H1 (cell line): ENCODE measurements around the gene PLTP. TPM values are rescaled to one million over a fixed set of nuclear protein-coding genes. Genes with fewer than 3 reads are reported as not detected.

Experiments used
- CTCF ChIA-PET: fragments of 300-600 bp; sonication (Branson Sonifier 250); formaldehyde crosslinking; loops from one replicate; lab custom pipeline; 2021; ENCODE audit not compliant: partially characterized antibody; lab: Charles Lee
- POLR2A ChIA-PET: fragments of 300-600 bp; sonication (Branson Sonifier 250); formaldehyde crosslinking; loops from one replicate; lab custom pipeline; 2021; ENCODE audit warnings: inconsistent platforms; ENCODE audit not compliant: partially characterized antibody; lab: Charles Lee
- DNase-seq, 2 experiments: peaks; one replicate each; pipeline versions ENCODE4 v3.0.0 to v3.0.0-alpha.2; 2010 to 2022; ENCODE audit warnings: low spot score in 2 of 2, low read depth in 1 of 2, mixed read lengths in 1 of 2
- FAIRE-seq: peaks from 2 replicates; lab custom pipeline; 2011; peaks lifted over from hg19 to GRCh38; lab: Jason Lieb, UNC
- H2AFZ ChIP-seq: 2 replicates; pipeline ENCODE4 v1.8.1; 2012; ENCODE audit warnings: low read length, inconsistent platforms
- H2AK5ac ChIP-seq: 2 replicates; pipeline ENCODE4 v1.6.1; 2013; ENCODE audit warnings: low read depth, low read length
- H2BK120ac ChIP-seq: replicated peaks from 2 replicates; pipeline ENCODE3; 2013; ENCODE audit warnings: low read depth, low read length, inconsistent platforms
- H2BK12ac ChIP-seq: 2 replicates; pipeline ENCODE4 v1.6.1; 2013; ENCODE audit warnings: low read depth, low read length
- H2BK15ac ChIP-seq: 2 replicates; pipeline ENCODE4 v1.6.1; 2013; ENCODE audit warnings: low read length
- H2BK20ac ChIP-seq: 2 replicates; pipeline ENCODE4 v1.6.1; 2013; ENCODE audit warnings: low read length
- H2BK5ac ChIP-seq: 2 replicates; pipeline ENCODE4 v1.6.1; 2013; ENCODE audit warnings: low read depth, low read length
- H3K14ac ChIP-seq: 2 replicates; pipeline ENCODE4 v1.6.1; 2013; ENCODE audit warnings: inconsistent platforms; ENCODE audit not compliant: insufficient read length
- H3K18ac ChIP-seq: 2 replicates; pipeline ENCODE4 v1.6.1; 2013; ENCODE audit warnings: low read length; ENCODE audit errors: extremely low read depth
- H3K23ac ChIP-seq: 2 replicates; pipeline ENCODE4 v1.6.1; 2013; ENCODE audit warnings: inconsistent platforms; ENCODE audit not compliant: insufficient read length
- H3K23me2 ChIP-seq: 2 replicates; pipeline ENCODE4 v1.6.1; 2013; ENCODE audit warnings: low read depth, low read length
- H3K27ac ChIP-seq: 2 replicates; pipeline ENCODE4 v1.6.1; 2011; ENCODE audit warnings: low read depth, low read length, inconsistent platforms
- H3K27me3 ChIP-seq, 4 experiments: replicated peaks in 1 of 4; 1 replicate in 1 of 4; 2 replicates in 3 of 4; pipeline versions ENCODE4 v1.6.1 to v1.8.1; 2011 to 2013; ENCODE audit warnings: low read length in 3 of 4, mild to moderate bottlenecking in 3 of 4, inconsistent platforms in 2 of 4, mixed read lengths in 2 of 4, moderate library complexity in 1 of 4; ENCODE audit not compliant: control insufficient read depth in 3 of 4, insufficient read depth in 3 of 4; ENCODE audit errors: extremely low read depth in 1 of 4
- H3K36me3 ChIP-seq, 4 experiments: 2 replicates each; pipeline versions ENCODE4 v1.6.1 to v1.8.1; 2011 to 2013; ENCODE audit warnings: mild to moderate bottlenecking in 4 of 4, low read length in 3 of 4, moderate library complexity in 2 of 4, control low read depth in 1 of 4, inconsistent platforms in 1 of 4; ENCODE audit not compliant: insufficient read depth in 4 of 4, control insufficient read depth in 2 of 4
- H3K4ac ChIP-seq: replicated peaks from 2 replicates; pipeline ENCODE3; 2013; ENCODE audit warnings: low read length, low read depth, mixed read lengths, inconsistent platforms; ENCODE audit not compliant: insufficient read length
- H3K4me1 ChIP-seq, 4 experiments: replicated peaks in 1 of 4; 1 replicate in 1 of 4; 2 replicates in 3 of 4; pipeline versions ENCODE4 v1.6.1 to v1.8.1; 2011 to 2013; ENCODE audit warnings: low read length in 3 of 4, inconsistent platforms in 2 of 4, mixed read lengths in 1 of 4; ENCODE audit not compliant: insufficient read depth in 4 of 4, control insufficient read depth in 3 of 4
- H3K4me2 ChIP-seq, 2 experiments: 2 replicates each; pipeline versions ENCODE4 v1.6.1 to v1.8.1; 2011 to 2013; ENCODE audit warnings: low read depth in 2 of 2, low read length in 2 of 2, control low read depth in 1 of 2, inconsistent platforms in 1 of 2, mild to moderate bottlenecking in 1 of 2; ENCODE audit not compliant: insufficient read depth in 1 of 2
- H3K4me3 ChIP-seq, 4 experiments: fragments of 200-600, 300-600 bp in 1 of 4; sonication (generic), shearing (Covaris generic), sonication (Bioruptor Twin) in 1 of 4; 2 replicates each; pipeline versions ENCODE4 v1.5.1 to v1.8.1; 2011 to 2016; ENCODE audit warnings: low read length in 4 of 4, low read depth in 3 of 4, control low read depth in 2 of 4, inconsistent platforms in 2 of 4, mild to moderate bottlenecking in 2 of 4, mixed read lengths in 1 of 4, moderate library complexity in 1 of 4; ENCODE audit not compliant: insufficient read depth in 2 of 4; ENCODE audit errors: extremely low read depth in 1 of 4
- H3K56ac ChIP-seq: replicated peaks from 2 replicates; pipeline ENCODE3; 2013; ENCODE audit warnings: low read depth, mild to moderate bottlenecking, mixed read lengths, low read length, inconsistent platforms; ENCODE audit not compliant: insufficient read length
- H3K79me1 ChIP-seq: 2 replicates; pipeline ENCODE4 v1.6.1; 2013; ENCODE audit warnings: low read depth, low read length, control low read depth
- H3K79me2 ChIP-seq, 2 experiments: 2 replicates each; pipeline versions ENCODE4 v1.6.1 to v1.8.1; 2012 to 2013; ENCODE audit warnings: low read length in 2 of 2, mild to moderate bottlenecking in 2 of 2, inconsistent platforms in 1 of 2; ENCODE audit not compliant: insufficient read depth in 2 of 2, control insufficient read depth in 1 of 2
- H3K9ac ChIP-seq, 4 experiments: replicated peaks in 1 of 4; 1 replicate in 1 of 4; 2 replicates in 3 of 4; pipeline versions ENCODE4 v1.6.1 to v1.8.1; 2011 to 2013; ENCODE audit warnings: low read depth in 3 of 4, low read length in 3 of 4, control low read depth in 2 of 4, mild to moderate bottlenecking in 2 of 4, moderate library complexity in 2 of 4, inconsistent platforms in 1 of 4; ENCODE audit errors: extremely low read depth in 1 of 4
- H3K9me3 ChIP-seq, 2 experiments: 2 replicates each; pipeline versions ENCODE4 v1.6.1 to v1.8.1; 2012 to 2013; ENCODE audit warnings: mild to moderate bottlenecking in 2 of 2, moderate library complexity in 2 of 2, control low read depth in 1 of 2, inconsistent platforms in 1 of 2, low read depth in 1 of 2, low read length in 1 of 2, mixed read lengths in 1 of 2; ENCODE audit not compliant: insufficient read depth in 2 of 2
- H4K20me1 ChIP-seq, 2 experiments: replicated peaks in 1 of 2; 2 replicates each; pipeline versions ENCODE3 to v1.8.1; 2011 to 2013; ENCODE audit warnings: inconsistent platforms in 2 of 2, low read length in 2 of 2, mild to moderate bottlenecking in 1 of 2; ENCODE audit not compliant: insufficient read depth in 2 of 2, control insufficient read depth in 1 of 2
- H4K5ac ChIP-seq: 2 replicates; pipeline ENCODE4 v1.6.1; 2013; ENCODE audit warnings: low read length, low read depth, mixed read lengths, inconsistent platforms; ENCODE audit not compliant: insufficient read length
- H4K8ac ChIP-seq: 2 replicates; pipeline ENCODE4 v1.8.0; 2013; ENCODE audit warnings: mild to moderate bottlenecking, moderate library complexity, low read length, inconsistent platforms; ENCODE audit not compliant: insufficient read depth; ENCODE audit errors: extremely low read depth
- H4K91ac ChIP-seq: replicated peaks from 2 replicates; pipeline ENCODE3; 2013; ENCODE audit warnings: low read length, mixed read lengths, inconsistent platforms; ENCODE audit not compliant: insufficient read length
- CREB1 ChIP-seq: IDR thresholded peaks from 2 replicates; pipeline ENCODE4 v1.6.1; 2012; ENCODE audit warnings: inconsistent platforms
- EZH2 ChIP-seq: fragments of 200-600 bp; sonication (generic); IDR thresholded peaks from 2 replicates; pipeline ENCODE4 v1.7.1; 2012; ENCODE audit warnings: low read depth, mild to moderate bottlenecking, moderate library complexity, low read length, inconsistent platforms; ENCODE audit not compliant: severe bottlenecking
- FOSL1 ChIP-seq: IDR thresholded peaks from 2 replicates; pipeline ENCODE4 v1.6.1; 2011; ENCODE audit warnings: mild to moderate bottlenecking, low read depth, low read length, moderate library complexity; ENCODE audit not compliant: insufficient read depth
- GTF2F1 ChIP-seq: IDR thresholded peaks from 2 replicates; pipeline ENCODE4 v1.6.1; 2012; ENCODE audit warnings: low read depth, low read length, improper control_type of control experiment, borderline replicate concordance
- MAFK ChIP-seq: IDR thresholded peaks from 2 replicates; pipeline ENCODE4 v1.6.1; 2012; ENCODE audit warnings: low read depth, mild to moderate bottlenecking, improper control_type of control experiment, low read length
- SIRT6 ChIP-seq: IDR thresholded peaks from one replicate; pipeline ENCODE4 v1.7.1; 2012; ENCODE audit warnings: low read length, inconsistent platforms
- TAF1 ChIP-seq: IDR thresholded peaks from 2 replicates; pipeline ENCODE4 v1.6.1; 2011; ENCODE audit warnings: mild to moderate bottlenecking, low read depth, low read length
- WGBS, 2 experiments: shearing (Covaris generic) in 1 of 2; methylation state at CpG; one replicate each; pipeline versions ENCODE4 v1.1.6 to v1.1.7; 2013 to 2015; ENCODE audit warnings: low lambda C conversion rate in 2 of 2, mixed read lengths in 2 of 2, inconsistent platforms in 1 of 2, low coverage in 1 of 2, missing lambda C conversion rate in 1 of 2; ENCODE audit not compliant: insufficient replicate concordance in 2 of 2, insufficient coverage in 1 of 2, insufficient read length in 1 of 2; ENCODE audit errors: extremely low coverage in 1 of 2, missing lambda C conversion rate in 1 of 2; 5-methylcytosine and 5-hydroxymethylcytosine counted together
- polyA plus RNA-seq, 7 experiments: library from polyadenylated mRNA; depleted of rRNA in 3 of 7; stranded (reverse) in 5 of 7; unstranded in 2 of 7; fragments of >200 nt in 5 of 7; fragments of 200-250 nt in 2 of 7; gene quantifications; 1 replicate in 5 of 7; 2 replicates in 1 of 7; 4 replicates in 1 of 7; pipeline versions ENCODE4 v1.2.1 to v1.2.3, GENCODE V29; 2011 to 2013; ENCODE audit warnings: missing spikeins in 2 of 7, mixed read lengths in 2 of 7
- total RNA-seq: library from RNA; stranded (reverse); fragmentation: NEBNext Ultra II Directional; extraction: Animal tissue kit (Norgen Biotek cat#: 25700); gene quantifications from 2 replicates; pipeline ENCODE4 v1.2.1, GENCODE V29; 2021
- TF ChIP-seq, protein P1 (sequence below): IDR thresholded peaks from 2 replicates; pipeline ENCODE4 v1.6.1; 2012; ENCODE audit warnings: inconsistent platforms
- TF ChIP-seq, protein P2 (sequence below): IDR thresholded peaks from 2 replicates; pipeline ENCODE4 v1.6.1; 2012; ENCODE audit warnings: low read length, inconsistent platforms

PLTP gene
- total and polyA plus RNA-seq, 2 of the 8 experiments (the other 6 are each of a cell fraction or from before 2014, with no cell fraction given), result 120 to 194 TPM

DNA sequence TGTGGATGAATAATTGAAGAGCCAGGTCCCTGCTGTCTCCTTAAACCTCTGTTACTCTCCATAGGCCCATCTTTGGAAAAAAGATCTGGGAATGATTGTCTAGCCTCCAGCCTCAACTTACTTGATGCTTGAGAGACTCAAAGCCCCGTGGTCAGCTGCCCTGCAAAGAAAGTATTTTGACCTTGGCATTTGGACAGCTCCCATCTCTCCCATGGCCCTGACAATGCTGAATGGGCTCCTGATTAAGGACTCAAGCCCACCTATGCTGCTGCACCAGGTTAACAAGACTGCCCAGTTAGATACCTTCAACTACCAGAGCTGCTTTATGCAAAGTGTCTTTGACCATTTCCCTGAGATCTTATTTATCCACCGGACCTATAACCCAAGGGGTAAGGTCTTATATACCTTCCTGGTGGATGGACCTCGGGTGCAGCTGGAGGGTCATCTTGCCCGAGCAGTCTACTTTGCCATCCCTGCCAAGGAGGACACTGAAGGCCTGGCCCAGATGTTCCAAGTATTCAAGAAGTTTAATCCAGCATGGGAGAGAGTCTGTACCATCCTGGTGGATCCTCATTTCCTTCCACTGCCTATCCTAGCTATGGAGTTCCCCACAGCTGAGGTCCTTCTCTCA, 29.4 kb downstream of the PLTP start:
- Histone ChIP-seq H2AFZ (no peak overlapping the region), H2BK12ac (no peak overlapping the region), H3K4ac (no peak overlapping the region), H4K20me1 (peaks cover 0 to 7% of the 10 kb centered on the region in 2 experiments), H3K23me2 (peaks cover 5% of the 10 kb centered on the region), H3K14ac (no peak overlapping the region), H3K36me3 (peaks cover 14 to 21% (median 18%) of the 10 kb centered on the region in 4 experiments), H2BK15ac (no peak overlapping the region), H2BK20ac (no peak overlapping the region), H4K5ac (no peak overlapping the region), H3K23ac (no peak overlapping the region), H2AK5ac (no peak overlapping the region), H3K4me3 (no peak overlapping the region), H3K27ac (no peak overlapping the region), H3K9me3 (no peaks in the 10 kb centered on the region), H3K79me1 (no peaks in the 10 kb centered on the region), H2BK5ac (no peak overlapping the region), H2BK120ac (no peak overlapping the region), H3K9ac (no peak overlapping the region), H3K79me2 (peaks cover 0 to 16% of the 10 kb centered on the region in 2 experiments; a peak in 1 of 4 replicates), H3K27me3 (no peaks in the 10 kb centered on the region), H4K8ac (no peak overlapping the region), H4K91ac (no peak overlapping the region), H3K18ac (no peak overlapping the region), H3K4me1 (no peaks in the 10 kb centered on the region), H3K4me2 (no peak overlapping the region; a peak in 1 of 4 replicates), H3K56ac (no peak overlapping the region)
- FAIRE-seq (no peak), DNase-seq (no peak)
- POLR2A ChIA-PET, result interaction anchor here (0.8 to 5.7 kb wide), 20 partner anchors 9 to 87 kb away, joined by 3 to 55 read pairs (median 5); partner anchors contain the start of genes ACOT8, CTSA, NEURL2 and PCIF1
- CTCF ChIA-PET, result interaction anchor here (1.0 to 2.8 kb wide), 9 partner anchors 8 to 129 kb away, joined by 3 to 14 read pairs (median 7); partner anchors contain the start of genes CTSA and NEURL2
- 94% methylated on average over 4 of the region's 4 CpGs; no CpG with 5 or more reads in 1 of the 2 experiments for WGBS, 2 experiments
- TF ChIP-seq, protein P1, sequence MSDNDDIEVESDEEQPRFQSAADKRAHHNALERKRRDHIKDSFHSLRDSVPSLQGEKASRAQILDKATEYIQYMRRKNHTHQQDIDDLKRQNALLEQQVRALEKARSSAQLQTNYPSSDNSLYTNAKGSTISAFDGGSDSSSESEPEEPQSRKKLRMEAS, result no peak
- TF ChIP-seq CREB1 (no peak), SIRT6 (no peak), TAF1 (no peak), FOSL1 (no peak), EZH2 (no peak), GTF2F1 (no peak), MAFK (no peak)
- TF ChIP-seq, protein P2, sequence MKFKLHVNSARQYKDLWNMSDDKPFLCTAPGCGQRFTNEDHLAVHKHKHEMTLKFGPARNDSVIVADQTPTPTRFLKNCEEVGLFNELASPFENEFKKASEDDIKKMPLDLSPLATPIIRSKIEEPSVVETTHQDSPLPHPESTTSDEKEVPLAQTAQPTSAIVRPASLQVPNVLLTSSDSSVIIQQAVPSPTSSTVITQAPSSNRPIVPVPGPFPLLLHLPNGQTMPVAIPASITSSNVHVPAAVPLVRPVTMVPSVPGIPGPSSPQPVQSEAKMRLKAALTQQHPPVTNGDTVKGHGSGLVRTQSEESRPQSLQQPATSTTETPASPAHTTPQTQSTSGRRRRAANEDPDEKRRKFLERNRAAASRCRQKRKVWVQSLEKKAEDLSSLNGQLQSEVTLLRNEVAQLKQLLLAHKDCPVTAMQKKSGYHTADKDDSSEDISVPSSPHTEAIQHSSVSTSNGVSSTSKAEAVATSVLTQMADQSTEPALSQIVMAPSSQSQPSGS, result no peak
